ENCODE data around the gene PSIP1.
"Not testable (repeated sequence)": the region's sequence is repeated elsewhere in the genome, so short reads cannot be mapped to it uniquely, and the experiment has no call there.

PSIP1 gene

DNA sequence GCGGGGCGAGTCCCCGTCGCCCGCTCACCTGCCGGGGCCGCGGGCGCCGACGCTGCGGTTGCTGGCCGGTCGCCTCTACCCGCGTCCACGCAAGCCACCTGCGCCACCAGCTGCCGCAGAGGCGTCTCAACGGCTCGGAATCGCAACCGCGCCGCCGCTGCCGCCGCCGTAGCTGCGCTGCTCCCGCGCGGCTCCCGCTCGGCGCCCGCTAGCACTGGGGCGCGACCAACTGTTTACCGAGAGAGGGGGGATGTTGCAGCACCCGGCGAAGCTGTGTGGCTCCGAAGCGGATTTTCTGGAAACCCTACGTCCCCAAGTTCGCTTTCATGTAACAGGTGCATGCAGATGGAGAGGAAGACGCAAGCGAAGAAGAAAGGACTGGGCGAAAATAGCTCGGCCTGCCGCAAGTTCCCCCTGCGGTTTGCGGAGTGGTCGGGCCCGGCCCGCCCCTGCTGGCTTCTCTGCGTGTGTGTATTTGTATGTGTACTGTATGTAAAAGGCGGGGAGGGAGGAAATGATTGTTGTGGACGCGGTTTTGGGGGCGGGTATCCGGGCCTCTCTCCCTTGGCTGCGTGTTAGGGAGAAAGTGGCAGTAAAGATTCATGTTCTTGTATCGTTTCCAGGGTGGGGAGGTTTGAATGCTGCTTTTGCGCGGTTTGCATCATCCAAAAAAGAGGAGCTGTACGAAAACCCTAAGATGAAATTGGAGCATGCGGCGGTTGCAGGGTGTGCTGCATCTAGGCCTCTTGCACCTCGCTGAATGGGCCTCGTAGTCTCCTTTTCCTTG is at the start of gene PSIP1:
PSIP1 (minus strand) TSS at position 182 of the 787 bp plus-strand sequence. CDS start 782 bp downstream, outside the sequence.
- DNase-seq, result peak; percentile 81 to 90

DNA sequence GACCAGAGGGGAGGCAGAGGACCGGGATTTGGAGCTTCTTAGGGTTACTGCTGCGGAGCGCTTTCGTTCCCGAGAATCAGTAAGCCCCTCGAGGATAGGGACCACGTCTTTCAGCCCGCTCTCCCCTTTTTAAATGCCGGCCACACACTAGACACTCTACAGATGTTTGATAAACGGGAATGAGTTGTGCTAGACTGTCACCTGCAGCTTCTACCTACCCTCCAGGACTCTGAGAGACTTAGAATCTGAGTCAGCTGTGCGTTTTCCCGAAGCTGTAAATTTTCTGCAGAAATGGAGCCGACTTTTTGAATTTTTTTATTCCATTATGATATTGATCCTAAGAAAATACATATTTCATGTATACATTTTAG is 42.7 kb upstream of the PSIP1 start:
- no peak for DNase-seq

DNA sequence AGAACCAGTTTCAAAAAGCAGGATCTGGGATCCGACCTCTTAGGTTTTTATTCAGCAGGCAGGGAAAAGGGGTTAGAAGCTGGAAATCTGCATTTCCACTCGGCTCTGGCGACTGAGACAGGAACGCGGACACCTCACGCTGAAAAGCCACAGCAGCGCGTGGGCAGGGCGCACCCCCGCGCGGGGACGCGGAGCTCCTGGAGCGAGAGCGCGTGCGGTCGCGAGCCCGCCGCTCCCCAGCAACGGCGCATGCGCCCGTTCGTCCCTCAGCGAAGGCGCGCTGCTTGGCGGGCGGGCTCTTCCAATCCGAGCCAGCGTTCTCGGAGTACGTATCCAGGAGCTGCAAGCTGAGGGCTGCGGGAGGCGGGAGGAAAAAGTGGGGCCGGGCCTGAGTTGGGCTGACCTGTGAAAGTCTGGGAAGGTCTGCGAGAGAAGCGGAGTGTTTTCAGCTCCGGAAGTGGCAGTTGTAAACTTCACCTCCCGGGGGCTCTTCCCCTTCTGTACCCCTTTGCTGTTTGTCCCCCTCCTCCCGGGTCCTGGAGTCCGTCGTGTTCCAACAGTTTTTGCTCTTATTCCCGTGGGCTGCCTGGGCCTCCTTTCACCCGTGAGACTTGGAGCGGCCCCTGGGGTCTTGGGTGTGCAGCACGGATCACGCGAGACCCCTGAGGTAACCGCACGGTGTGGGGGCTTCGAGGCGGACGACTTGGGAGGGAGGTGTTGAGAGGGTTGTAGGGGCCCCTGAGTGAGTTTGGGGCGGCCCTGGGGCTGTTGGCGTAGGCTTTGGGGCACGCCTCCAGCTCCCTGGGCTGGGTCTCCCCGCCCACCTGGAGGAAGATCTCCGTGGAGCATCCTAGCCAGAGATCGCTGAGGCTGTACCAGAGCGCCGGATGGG is 42.1 kb upstream of the PSIP1 start, which contains the start of gene CCDC171:
CCDC171 (plus strand) TSS at position 408 of the 892 bp plus-strand sequence. CDS start 11,046 bp downstream, outside the sequence.
- peak; percentile 84 to 88 for DNase-seq

DNA sequence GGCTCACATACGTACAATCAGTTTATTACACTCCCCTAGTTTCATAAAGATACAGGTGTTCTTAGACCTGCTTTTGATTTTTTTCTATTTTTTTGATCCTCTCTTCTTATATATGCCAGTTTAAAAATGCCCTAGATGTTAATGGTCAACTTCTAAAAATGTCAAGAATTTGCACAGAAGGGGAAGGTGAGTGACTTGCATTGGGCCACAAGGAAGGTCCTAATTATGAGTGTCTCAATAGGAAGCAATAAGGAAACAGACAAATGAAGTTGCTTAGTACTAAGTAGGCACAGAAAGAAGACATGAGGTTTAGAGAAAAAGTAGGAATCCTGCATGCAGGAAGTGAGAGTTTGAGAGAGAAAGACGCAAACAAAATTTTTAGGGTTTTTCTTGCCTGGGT is 38.8 kb upstream of the PSIP1 start:
- no peak for DNase-seq

DNA sequence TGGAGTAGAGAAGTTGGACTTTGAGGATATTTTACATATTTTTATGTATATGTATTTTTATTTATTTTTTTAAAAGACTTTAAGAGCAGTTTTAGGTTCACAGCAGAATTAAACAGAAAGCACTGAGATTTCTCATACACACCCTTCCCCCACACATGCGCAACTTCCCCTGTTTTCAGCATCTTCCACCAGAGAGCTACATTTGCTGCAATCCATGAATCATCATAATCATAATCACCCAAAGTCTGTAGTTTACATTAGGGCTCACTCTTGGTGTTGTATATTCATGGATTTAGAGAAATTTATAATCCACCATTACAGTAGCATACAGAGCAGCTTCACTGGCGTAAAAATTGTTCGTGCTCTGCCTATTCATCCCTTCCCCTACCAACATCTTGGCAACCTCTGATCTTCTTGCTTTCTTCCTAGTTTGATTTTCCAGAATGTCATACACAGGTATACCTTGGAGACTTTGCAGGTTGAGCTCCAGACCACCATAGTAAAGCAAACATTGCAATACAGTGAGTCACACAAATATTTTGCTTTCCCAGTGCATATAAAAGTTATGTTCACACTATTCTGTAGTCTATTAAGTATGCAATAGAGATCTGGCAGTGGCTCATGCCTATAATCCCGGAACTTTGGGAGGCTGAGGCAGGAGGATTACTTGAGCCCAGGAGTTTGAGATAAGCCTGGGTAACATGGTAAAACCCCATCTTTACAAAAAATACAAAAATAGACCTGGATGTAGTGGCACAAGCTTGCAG is 32.5 kb upstream of the PSIP1 start:
- DNase-seq, result peak in 1 of 2 donors; percentile 15

DNA sequence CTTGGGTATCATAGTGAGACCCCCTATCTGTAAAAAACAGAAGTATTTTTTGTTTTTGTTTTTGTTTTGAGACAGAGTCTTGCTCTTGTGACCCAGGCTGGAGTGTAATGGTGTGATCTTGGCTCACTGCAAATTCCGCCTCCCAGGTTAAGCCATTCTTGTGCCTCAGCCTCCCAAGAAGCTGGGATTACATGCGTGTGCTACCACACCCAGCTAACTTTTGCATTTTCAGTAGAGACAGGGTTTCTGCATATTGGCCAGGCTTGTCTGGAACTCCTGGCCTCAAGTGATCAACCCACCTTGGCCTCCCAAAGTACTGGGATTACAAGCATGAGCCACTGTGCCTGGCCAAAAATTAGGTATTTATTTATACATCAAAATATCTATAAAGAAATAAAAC is 31.9 kb upstream of the PSIP1 start:
- DNase-seq, result no peak

DNA sequence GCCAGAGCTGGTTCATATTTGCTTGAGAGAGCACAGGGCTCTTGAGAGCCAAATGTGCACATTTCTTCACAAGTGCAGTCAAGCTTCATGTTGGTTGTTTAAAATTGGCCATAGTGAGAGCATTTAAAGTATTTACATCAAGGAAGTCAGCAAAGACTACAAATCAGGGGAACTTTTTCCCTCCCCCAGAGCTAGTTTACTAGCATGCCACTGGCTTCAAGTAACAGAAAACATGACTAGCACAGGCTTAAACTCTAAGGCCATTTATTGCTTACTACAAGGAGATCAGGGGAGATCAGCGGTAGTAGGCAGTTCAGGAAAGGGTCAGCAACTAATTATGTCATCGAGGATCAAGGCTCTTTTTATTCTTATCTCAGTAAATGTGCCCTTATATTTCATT is 31.1 kb upstream of the PSIP1 start:
- DNase-seq, result no peak

DNA sequence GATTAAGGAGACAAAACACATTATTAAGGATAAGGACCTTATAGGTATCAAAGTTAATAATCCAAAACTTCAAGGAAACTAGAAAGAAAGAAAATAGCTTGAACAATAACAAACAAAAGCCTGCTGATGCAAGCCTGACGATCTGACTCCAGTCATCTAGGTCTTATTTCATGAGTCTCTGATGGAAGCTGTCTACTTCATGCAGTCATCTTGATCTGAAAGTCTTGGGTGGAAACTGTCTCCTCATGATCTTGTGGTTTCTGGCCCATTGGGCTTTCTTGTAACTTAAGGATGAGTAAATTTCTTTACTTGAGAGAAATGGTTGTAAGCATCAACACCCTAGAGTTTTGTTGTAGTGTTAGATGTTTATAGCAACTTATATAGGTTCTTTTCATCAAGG is 20.6 kb upstream of the PSIP1 start:
- DNase-seq, result no peak

DNA sequence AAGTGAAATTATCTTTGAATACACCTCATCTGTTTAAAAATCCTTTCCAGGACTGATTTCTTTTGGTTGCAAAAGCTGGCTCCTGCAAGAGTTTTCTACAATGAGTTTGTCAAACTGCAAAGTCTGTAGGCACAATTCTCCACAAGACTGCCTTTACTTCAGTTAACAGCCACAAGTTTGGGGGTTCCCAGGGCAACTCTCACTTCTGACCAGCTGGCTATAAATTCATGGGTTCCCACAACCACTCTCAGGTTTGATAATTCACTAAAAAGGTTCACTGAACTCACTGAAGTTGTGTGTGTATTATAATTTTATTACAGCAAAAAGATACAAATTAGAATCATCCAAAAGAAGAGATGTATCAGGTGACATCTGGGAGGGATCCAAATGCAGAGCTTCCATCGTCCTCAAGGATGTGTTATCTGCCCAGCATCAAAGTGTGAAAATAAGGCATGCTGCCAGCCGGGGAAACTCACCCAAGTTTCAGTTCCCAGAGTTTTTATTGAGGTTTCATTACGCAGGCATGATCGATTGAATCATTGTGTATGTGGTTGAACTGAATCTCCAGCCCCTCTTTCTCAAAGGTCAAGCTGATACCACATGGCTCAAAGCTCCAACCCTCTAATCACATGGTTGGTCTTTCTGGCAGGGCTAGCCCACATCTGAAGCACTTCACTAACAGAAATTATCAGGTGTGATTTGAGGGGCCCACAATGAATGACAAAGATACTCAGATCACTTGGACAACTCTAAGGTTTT is 19.0 kb upstream of the PSIP1 start:
- DNase-seq, result no peak

DNA sequence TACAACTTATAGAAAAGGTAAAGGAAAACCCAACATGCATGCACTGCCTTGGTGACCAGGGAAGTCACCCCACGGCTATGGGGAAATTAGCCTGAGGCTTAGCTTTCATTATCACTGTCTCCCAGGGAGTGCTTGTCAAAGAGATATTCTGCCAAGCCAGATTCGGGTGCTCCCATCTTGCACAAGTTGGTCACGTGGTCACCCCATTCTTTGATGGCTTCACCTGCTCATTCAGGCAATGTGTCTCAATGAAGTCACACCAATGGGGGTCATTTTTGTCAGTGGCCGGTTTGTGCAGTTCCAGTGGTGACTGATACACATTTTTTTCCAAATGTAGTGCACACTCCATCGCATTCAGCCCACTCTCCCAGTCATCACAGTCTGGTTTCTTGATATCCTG is 16.3 kb upstream of the PSIP1 start:
- DNase-seq, result not testable (repeated sequence)

DNA sequence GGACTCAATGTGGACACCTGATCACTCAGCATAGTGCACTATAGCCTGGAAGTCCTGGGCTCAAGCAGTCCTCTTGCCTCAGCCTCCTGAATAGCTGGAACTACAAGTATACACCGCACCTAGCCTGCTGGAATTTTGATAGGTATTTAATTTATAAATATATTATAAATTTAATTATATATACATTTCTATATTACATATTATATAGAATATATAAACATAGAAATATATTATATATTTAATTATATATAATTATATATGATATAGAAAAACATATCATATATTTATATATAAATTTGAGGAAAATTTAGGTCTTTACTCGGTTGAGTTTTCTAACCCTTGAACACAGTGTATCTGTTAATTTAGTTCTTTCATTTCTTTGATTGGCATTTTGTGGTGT is 15.2 kb upstream of the PSIP1 start:
- DNase-seq, result no peak

DNA sequence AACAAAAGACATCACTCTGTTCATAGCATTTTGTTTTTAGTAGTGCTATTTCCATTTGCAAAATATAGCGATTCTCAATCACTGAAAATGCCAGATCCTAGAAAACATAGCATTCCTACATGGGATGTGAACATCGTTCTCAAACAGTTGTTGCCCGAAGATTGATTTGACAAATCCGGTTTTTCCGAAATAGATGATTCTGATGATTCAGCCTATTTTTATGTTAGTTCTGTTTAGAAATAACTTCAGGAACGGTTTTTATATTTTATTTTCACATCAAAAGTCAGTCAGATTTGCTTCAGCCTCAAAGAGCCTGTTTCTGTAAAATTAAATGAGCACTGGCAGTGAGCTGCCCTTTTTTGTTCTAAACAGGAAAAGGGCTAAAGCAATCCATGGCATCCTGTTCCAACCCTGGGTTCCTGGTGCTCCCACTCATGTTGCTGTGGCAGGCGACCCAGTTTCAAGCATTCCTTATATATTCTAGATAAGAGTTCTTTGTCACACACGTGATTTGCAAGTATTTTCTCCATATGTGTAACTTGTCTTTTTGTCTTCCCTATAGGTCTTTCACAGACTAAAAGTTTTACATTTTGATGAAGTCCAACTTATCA is 14.2 kb upstream of the PSIP1 start:
- no peak for DNase-seq

DNA sequence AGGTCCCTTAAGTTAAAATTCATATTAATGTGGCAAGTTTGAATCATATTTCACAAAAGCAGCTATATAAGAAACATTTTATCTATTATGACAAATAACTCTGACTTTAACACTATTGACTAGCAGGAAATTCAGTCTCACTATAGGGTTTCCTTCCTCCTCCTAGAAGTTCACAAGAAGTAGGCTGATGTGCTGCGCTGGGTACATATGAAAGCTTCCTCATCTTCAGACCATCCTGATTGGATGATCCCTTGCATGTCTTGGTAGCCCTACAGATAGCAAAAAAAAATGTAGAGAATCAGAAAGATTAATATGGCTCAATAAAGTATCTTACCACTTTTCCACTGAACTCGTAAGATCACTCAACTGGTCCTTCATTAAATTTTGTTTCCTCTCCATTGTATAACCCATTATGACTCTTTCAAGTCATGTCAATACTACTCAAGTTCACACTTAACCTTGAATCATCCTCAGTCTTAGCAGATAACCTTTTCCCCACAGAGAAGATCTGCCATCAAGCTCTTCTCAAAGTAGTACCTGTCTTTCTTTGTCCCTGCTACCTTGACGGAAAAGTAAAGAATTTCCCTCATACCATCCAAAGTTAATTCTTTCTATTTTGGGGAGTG is 11.5 kb upstream of the PSIP1 start:
- no peak for DNase-seq

DNA sequence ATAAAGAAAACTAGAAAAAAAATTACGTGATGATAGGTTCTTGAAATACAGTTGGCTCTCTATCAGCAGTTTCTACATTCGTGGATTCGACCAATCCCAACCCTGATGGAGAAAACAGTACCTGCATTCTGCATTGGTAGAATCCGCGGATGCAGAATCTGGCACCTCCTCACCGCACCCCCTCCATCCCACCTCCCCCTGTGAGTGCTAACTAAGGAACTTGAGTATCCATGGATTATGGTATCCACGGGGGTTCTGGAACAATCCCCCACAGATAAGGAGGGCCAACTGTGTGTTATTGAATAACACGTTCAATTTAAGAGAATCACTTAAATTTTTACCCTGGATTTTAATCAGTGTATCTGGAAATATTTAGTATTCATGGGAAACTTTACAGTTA is 10.5 kb upstream of the PSIP1 start:
- DNase-seq, result no peak

DNA sequence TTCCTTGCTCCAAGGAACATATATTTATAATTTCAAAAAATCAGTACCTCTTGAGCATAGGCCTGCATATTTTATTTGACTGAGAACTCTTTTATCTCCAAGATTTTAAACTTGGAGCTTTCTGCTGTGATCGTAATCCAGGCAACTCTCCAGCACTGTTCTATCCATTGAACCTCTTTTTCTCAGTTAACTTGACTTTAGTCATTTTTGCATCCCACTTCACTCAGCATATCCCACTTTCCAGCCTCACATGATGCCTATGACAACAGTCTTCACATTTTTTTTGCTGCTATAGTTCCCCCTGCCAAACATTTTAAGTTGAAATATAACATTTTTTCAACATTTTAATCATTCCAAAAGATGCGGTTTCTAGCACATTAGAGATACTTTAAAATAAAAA is 9.1 kb upstream of the PSIP1 start:
- no peak for DNase-seq

DNA sequence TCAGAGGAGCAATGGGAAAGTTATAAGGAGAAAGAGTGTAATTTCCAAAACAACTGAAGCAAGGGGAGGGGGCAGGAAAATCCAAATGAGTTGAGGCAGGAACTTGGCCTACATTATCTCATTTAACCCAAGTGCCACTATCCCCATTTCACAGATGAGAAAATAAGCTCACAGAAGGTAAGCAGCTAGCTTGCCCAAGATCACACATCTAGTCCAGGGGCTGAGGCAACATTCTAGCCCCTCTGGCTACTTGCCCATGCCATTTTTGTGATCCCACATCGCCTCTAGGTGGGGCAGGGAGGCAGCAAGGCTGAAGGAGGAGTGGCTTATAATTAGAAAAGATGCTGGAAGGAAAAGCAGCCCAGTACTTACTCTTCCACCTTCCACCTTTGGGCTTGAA is 2.6 kb upstream of the PSIP1 start:
- DNase-seq, result no peak

DNA sequence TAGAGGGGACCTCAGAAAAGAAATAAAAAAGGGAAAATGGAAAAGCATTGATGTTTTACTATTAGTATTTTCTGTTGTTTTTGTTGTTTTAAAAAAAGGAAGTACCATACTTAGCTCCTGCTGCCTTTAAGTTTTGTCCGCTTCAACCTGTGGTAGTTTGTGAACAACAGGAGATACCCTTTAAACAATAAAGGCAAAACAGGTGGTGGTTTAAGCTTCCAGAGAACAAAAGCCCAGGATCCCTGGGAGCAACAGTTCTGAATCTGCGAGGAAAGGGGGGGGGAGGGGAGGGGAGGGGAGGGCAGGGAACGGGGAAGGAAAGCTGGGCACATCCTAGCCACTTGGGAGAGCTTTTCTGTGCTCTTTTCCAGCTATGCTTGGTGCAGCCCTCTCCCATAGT is 2.1 kb upstream of the PSIP1 start:
- DNase-seq, result no peak

DNA sequence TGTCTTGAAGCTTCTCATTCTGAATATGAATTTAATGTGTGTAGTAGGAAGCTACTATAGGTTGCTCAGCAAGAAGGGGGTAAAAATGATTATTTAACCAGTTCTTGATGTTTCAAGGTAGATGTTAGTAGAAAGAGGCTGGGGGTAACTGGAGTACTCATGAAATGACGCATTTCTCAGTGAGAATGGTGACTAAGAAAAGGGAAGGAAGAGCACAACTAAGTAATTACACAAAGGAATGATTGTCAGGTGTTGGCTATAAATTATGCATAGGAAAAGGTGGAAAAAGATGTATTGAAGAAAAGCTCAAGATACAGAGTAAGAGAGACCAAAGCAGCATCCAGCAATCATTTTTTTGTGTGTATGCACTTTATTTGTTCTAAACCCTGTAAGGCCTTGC is 1.4 kb upstream of the PSIP1 start:
- no peak for DNase-seq

DNA sequence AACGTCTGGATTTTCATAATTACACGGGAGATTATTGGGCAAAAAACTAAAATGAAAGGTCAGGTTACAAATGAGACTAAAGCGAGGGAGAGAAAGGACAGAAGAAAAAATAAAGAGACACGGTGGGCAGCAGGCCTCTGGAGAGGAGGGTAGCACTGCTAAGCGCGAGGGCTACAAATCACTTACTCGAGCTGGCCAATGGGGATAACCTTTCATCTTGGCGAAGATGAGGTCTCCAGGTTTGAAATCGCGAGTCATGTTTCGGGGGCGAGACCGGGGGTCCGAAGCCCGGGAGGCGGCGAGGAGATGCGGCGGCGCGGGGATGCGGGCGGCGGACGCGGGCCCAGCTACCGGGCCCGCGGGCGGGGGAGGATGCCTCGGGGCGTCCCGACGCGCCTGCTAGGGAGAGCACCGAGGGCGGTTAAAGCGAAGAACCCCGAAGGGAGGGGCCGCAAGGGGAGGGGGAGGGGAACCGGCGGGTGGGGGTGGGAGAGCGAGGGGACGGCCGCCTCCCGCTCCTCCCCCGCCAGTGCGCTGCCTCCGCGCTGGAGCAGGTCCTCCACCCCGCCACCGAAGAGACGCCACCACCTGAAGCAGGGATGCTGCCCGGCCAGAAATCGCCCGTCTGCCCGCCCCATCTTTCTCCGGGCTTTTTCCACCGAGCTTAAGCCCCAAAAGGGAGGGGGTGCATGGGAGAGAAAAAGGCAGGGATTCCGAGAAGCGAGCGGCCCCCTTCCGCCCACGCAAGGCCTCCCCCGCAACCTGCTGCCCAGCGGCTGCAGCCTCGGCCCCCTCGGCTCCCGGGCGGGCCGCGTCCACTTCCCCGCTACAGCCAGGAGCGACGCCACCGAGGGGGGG is 610 bp downstream of the PSIP1 start:
- DNase-seq, result peak; percentile 54 to 76

DNA sequence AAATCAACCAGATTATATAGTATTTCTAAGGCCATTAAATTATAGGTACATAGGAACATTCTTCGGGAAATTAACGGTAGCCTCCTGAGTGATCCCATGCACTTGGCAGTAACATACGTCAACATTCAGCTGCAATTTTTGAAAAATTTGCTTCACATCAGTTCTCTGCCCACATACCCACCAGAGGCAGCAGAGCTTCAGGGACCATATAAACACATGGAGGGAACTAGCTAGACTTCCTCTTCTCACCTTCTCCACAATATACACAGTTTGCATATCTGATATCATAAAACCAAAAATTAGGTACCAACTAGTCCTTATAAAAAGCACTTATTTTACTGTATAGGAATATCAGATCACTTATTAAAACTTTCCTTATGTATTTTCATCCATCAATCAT is 4.8 kb downstream of the PSIP1 start:
- no peak for DNase-seq

DNA sequence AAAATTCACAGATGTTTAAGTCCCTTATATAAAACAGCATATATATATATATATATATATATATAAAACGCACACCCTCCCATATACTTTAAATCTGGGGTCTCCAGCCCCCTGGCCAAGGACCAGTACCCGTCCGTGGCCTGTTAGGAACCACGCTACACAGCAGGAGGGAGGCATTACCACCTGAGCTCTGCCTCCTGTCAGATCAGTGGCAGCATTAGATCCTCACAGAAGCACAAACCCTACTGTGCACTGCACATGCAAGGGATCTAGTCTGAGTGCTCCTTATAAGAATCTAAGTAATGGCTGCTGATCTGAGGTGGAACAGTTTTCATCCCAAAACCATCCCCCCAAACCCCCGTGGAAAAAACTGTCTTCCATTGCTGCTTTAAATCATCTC is 9.0 kb downstream of the PSIP1 start:
- no peak for DNase-seq
